Measurements from ENCODE around the gene RANBP17.

RANBP17 gene

GRCh38 chr5:171081319-171081718 is 219.5 kb downstream of the RANBP17 start:
- Histone ChIP-seq H3K27me3 (ENCODE audit: insufficient read depth, poor library complexity, severe bottlenecking) (no peaks in the 10 kb centered on the region), H3K27ac (ENCODE audit: poor library complexity, severe bottlenecking) (no peak overlapping the region), H3K36me3 (ENCODE audit: low read depth) (no peaks in the 10 kb centered on the region), H3K4me1 (ENCODE audit: insufficient read depth, poor library complexity, severe bottlenecking) (no peaks in the 10 kb centered on the region), H3K9me3 (ENCODE audit: severe bottlenecking) (no peaks in the 10 kb centered on the region), H3K4me3 (ENCODE audit: severe bottlenecking) (no peak overlapping the region)
- no peak for TF ChIP-seq CTCF (IDR thresholded peaks at IDR 0.05; ENCODE audit: poor library complexity, severe bottlenecking)
- ATAC-seq (ENCODE audit: low read depth) (no peak), DNase-seq (ENCODE audit: low spot score) (no peak)

- H3K4me3 ChIP-seq (ENCODE audit: severe bottlenecking), result no peak overlapping the region
- H3K36me3 ChIP-seq (ENCODE audit: low read depth), result no peaks in the 10 kb centered on the region
- peaks cover 12% of the 10 kb centered on the region for H3K4me1 ChIP-seq (ENCODE audit: insufficient read depth, poor library complexity, severe bottlenecking)
- DNase-seq (ENCODE audit: low spot score), result no peak
- H3K27ac ChIP-seq (ENCODE audit: poor library complexity, severe bottlenecking), result peak overlapping the region; percentile 10
- no peaks in the 10 kb centered on the region for H3K9me3 ChIP-seq (ENCODE audit: severe bottlenecking)
- TF ChIP-seq CTCF (IDR thresholded peaks at IDR 0.05; ENCODE audit: poor library complexity, severe bottlenecking), result no peak
- peak; percentile 92 for ATAC-seq (ENCODE audit: low read depth)
- H3K27me3 ChIP-seq (ENCODE audit: insufficient read depth, poor library complexity, severe bottlenecking), result no peaks in the 10 kb centered on the region
Observed at GRCh38 chr5:171092194-171092593, 230.4 kb downstream of the RANBP17 start.

- Histone ChIP-seq H3K4me1 (ENCODE audit: insufficient read depth, poor library complexity, severe bottlenecking) (peaks cover 12% of the 10 kb centered on the region), H3K27ac (ENCODE audit: poor library complexity, severe bottlenecking) (no peak overlapping the region), H3K27me3 (ENCODE audit: insufficient read depth, poor library complexity, severe bottlenecking) (no peaks in the 10 kb centered on the region), H3K4me3 (ENCODE audit: severe bottlenecking) (no peak overlapping the region), H3K36me3 (ENCODE audit: low read depth) (no peaks in the 10 kb centered on the region), H3K9me3 (ENCODE audit: severe bottlenecking) (no peaks in the 10 kb centered on the region)
- TF ChIP-seq CTCF (IDR thresholded peaks at IDR 0.05; ENCODE audit: poor library complexity, severe bottlenecking), result no peak
- DNase-seq (ENCODE audit: low spot score) (no peak), ATAC-seq (ENCODE audit: low read depth) (peak; percentile 32; the same call in 1 of the 3 replicates)
Observed at GRCh38 chr5:171093598-171093997, 231.8 kb downstream of the RANBP17 start.

- TF ChIP-seq CTCF (IDR thresholded peaks at IDR 0.05; ENCODE audit: poor library complexity, severe bottlenecking), result no peak
- DNase-seq (ENCODE audit: low spot score) (no peak), ATAC-seq (ENCODE audit: low read depth) (no peak)
- no peaks in the 10 kb centered on the region for H3K9me3 ChIP-seq (ENCODE audit: severe bottlenecking)
- H3K36me3 ChIP-seq (ENCODE audit: low read depth), result no peaks in the 10 kb centered on the region
- H3K27ac ChIP-seq (ENCODE audit: poor library complexity, severe bottlenecking), result no peak overlapping the region
- peaks cover 12% of the 10 kb centered on the region for H3K4me1 ChIP-seq (ENCODE audit: insufficient read depth, poor library complexity, severe bottlenecking)
- no peaks in the 10 kb centered on the region for H3K27me3 ChIP-seq (ENCODE audit: insufficient read depth, poor library complexity, severe bottlenecking)
- no peak overlapping the region for H3K4me3 ChIP-seq (ENCODE audit: severe bottlenecking)
Observed at GRCh38 chr5:171094356-171094755, 232.5 kb downstream of the RANBP17 start.

GRCh38 chr5:171102877-171103610 is 241.2 kb downstream of the RANBP17 start:
- H3K36me3 ChIP-seq (ENCODE audit: low read depth), result no peaks in the 10 kb centered on the region
- ATAC-seq (ENCODE audit: low read depth), result no peak
- TF ChIP-seq CTCF (IDR thresholded peaks at IDR 0.05; ENCODE audit: poor library complexity, severe bottlenecking), result no peak
- no peak overlapping the region for H3K27ac ChIP-seq (ENCODE audit: poor library complexity, severe bottlenecking)
- no peaks in the 10 kb centered on the region for H3K27me3 ChIP-seq (ENCODE audit: insufficient read depth, poor library complexity, severe bottlenecking)
- DNase-seq (ENCODE audit: low spot score), result no peak
- no peak overlapping the region for H3K4me3 ChIP-seq (ENCODE audit: severe bottlenecking)
- no peaks in the 10 kb centered on the region for H3K9me3 ChIP-seq (ENCODE audit: severe bottlenecking)
- H3K4me1 ChIP-seq (ENCODE audit: insufficient read depth, poor library complexity, severe bottlenecking), result no peaks in the 10 kb centered on the region

Measured in RWPE2 (cell line).